CD14-positive monocyte (primary cell): ENCODE results near the gene RBM10. TPM values are rescaled to one million over a fixed set of nuclear protein-coding genes. Genes with fewer than 3 reads are reported as not detected.

Experiments used
- DNase-seq, 3 donors: peaks; one replicate each; pipeline ENCODE4 v3.0.0-alpha.2; 2011 to 2022
- H2AFZ ChIP-seq: 2 replicates; pipeline ENCODE4 v1.6.0; 2012; ENCODE audit warnings: mild to moderate bottlenecking, low read depth, low read length, inconsistent platforms; ENCODE audit not compliant: insufficient read depth, poor library complexity, severe bottlenecking
- H3K27ac ChIP-seq, 2 donors: 1 replicate in 1 of 2; 2 replicates in 1 of 2; pipeline ENCODE4 v1.5.1; 2012 to 2013; ENCODE audit warnings: low read length in 2 of 2, control low read depth in 1 of 2, inconsistent platforms in 1 of 2, low read depth in 1 of 2, mild to moderate bottlenecking in 1 of 2
- H3K27me3 ChIP-seq, 2 donors: one replicate each; pipeline versions ENCODE4 v1.6.0 to v1.6.1; 2011 to 2013; ENCODE audit warnings: low read length in 2 of 2; ENCODE audit not compliant: control insufficient read depth in 2 of 2, insufficient read depth in 2 of 2
- H3K36me3 ChIP-seq, 2 donors: replicated peaks in 1 of 2; 1 replicate in 1 of 2; 2 replicates in 1 of 2; pipeline versions ENCODE4 v1.5.1 to v1.6.1; 2012 to 2013; ENCODE audit warnings: low read length in 2 of 2, control low read depth in 1 of 2, inconsistent platforms in 1 of 2, mild to moderate bottlenecking in 1 of 2; ENCODE audit not compliant: insufficient read depth in 2 of 2, control insufficient read depth in 1 of 2
- H3K4me1 ChIP-seq, 2 donors: 1 replicate in 1 of 2; 2 replicates in 1 of 2; pipeline versions ENCODE4 v1.5.1 to v1.6.1; 2012 to 2013; ENCODE audit warnings: low read length in 2 of 2, control low read depth in 1 of 2, inconsistent platforms in 1 of 2, mild to moderate bottlenecking in 1 of 2, moderate library complexity in 1 of 2; ENCODE audit not compliant: insufficient read depth in 2 of 2, control insufficient read depth in 1 of 2
- H3K4me2 ChIP-seq: replicated peaks from 2 replicates; pipeline ENCODE3; 2012; ENCODE audit warnings: low read length, moderate library complexity, mild to moderate bottlenecking; ENCODE audit not compliant: poor library complexity, severe bottlenecking; ENCODE audit errors: extremely low read depth
- H3K4me3 ChIP-seq, 3 experiments: fragments of 200-600 bp in 1 of 3; sonication (generic) in 1 of 3; replicated peaks in 1 of 3; 1 replicate in 2 of 3; 2 replicates in 1 of 3; pipeline ENCODE4 v1.5.1; 2011 to 2013; ENCODE audit warnings: low read length in 3 of 3, mild to moderate bottlenecking in 3 of 3, control low read depth in 2 of 3, low read depth in 2 of 3, inconsistent platforms in 1 of 3, moderate library complexity in 1 of 3
- H3K79me2 ChIP-seq: 2 replicates; pipeline ENCODE4 v1.6.0; 2012; ENCODE audit warnings: mild to moderate bottlenecking, control low read depth, inconsistent platforms, low read length, moderate library complexity; ENCODE audit not compliant: insufficient read depth
- H3K9ac ChIP-seq: 2 replicates; pipeline ENCODE4 v1.6.0; 2017; ENCODE audit warnings: low read length, mild to moderate bottlenecking; ENCODE audit not compliant: insufficient read depth, poor library complexity, severe bottlenecking
- H3K9me3 ChIP-seq, 2 donors: replicated peaks in 1 of 2; 1 replicate in 1 of 2; 2 replicates in 1 of 2; pipeline versions ENCODE4 v1.5.1 to v1.6.1; 2012 to 2013; ENCODE audit warnings: low read length in 2 of 2, control low read depth in 1 of 2; ENCODE audit not compliant: control insufficient read depth in 1 of 2, insufficient read depth in 1 of 2
- H4K20me1 ChIP-seq: 2 replicates; pipeline ENCODE4 v1.6.0; 2012; ENCODE audit warnings: mild to moderate bottlenecking, low read length, control low read depth, moderate library complexity; ENCODE audit not compliant: insufficient read depth
- H3K27ac Mint-ChIP-seq, 7 donors: one replicate each; pipeline ENCODE4 v1.8.0; 2020; ENCODE audit warnings: mild to moderate bottlenecking in 7 of 7, mixed read lengths in 7 of 7, moderate library complexity in 6 of 7, inconsistent platforms in 2 of 7
- H3K27me3 Mint-ChIP-seq, 3 donors: one replicate each; pipeline ENCODE4 v1.8.0; 2021 to 2022; ENCODE audit warnings: low read depth in 3 of 3, mild to moderate bottlenecking in 3 of 3, mixed read lengths in 3 of 3, moderate library complexity in 3 of 3, inconsistent platforms in 1 of 3
- H3K36me3 Mint-ChIP-seq, 2 donors: one replicate each; pipeline ENCODE4 v1.8.0; 2020; ENCODE audit warnings: mixed read lengths in 2 of 2, inconsistent platforms in 1 of 2, mild to moderate bottlenecking in 1 of 2
- H3K4me1 Mint-ChIP-seq: one replicate; pipeline ENCODE4 v1.8.0; 2020; ENCODE audit warnings: mild to moderate bottlenecking, mixed read lengths
- H3K4me3 Mint-ChIP-seq, 2 donors: one replicate each; pipeline ENCODE4 v1.8.0; 2020; ENCODE audit warnings: mild to moderate bottlenecking in 2 of 2, mixed read lengths in 2 of 2, moderate library complexity in 1 of 2
- H3K9me3 Mint-ChIP-seq, 7 donors: one replicate each; pipeline ENCODE4 v1.8.0; 2020 to 2022; ENCODE audit warnings: mixed read lengths in 7 of 7, mild to moderate bottlenecking in 6 of 7, moderate library complexity in 6 of 7, inconsistent platforms in 2 of 7
- CTCF ChIP-seq: fragments of 200-600 bp; IDR thresholded peaks from one replicate; pipeline ENCODE4 v1.8.0; 2022; ENCODE audit warnings: antibody characterized with exemption, mild to moderate bottlenecking
- WGBS: methylation state at CpG from one replicate; pipeline ENCODE4 v1.1.5; 2013; ENCODE audit warnings: missing lambda C conversion rate; ENCODE audit not compliant: insufficient coverage; 5-methylcytosine and 5-hydroxymethylcytosine counted together
- intact Hi-C, 2 donors: fragments of 100-400 bp; cut with micrococcal nuclease; formaldehyde crosslinking; loops; one replicate each; pipeline versions ENCODE4 v1.15.0 to v1.15.1; 2023
- polyA plus RNA-seq, 3 donors: library from polyadenylated mRNA; depleted of rRNA in 1 of 3; unstranded in 2 of 3; stranded (reverse) in 1 of 3; fragments of 300-500 nt in 2 of 3; fragments of >200 nt in 1 of 3; fragmentation: Illumina TruSeq in 2 of 3; gene quantifications; 1 replicate in 2 of 3; 2 replicates in 1 of 3; pipeline ENCODE4 v1.2.3, GENCODE V29; 2012 to 2021

Gene RBM10
- polyA plus RNA-seq, 3 donors, result 7.3 to 29.4 (median 14.0) TPM

DNA sequence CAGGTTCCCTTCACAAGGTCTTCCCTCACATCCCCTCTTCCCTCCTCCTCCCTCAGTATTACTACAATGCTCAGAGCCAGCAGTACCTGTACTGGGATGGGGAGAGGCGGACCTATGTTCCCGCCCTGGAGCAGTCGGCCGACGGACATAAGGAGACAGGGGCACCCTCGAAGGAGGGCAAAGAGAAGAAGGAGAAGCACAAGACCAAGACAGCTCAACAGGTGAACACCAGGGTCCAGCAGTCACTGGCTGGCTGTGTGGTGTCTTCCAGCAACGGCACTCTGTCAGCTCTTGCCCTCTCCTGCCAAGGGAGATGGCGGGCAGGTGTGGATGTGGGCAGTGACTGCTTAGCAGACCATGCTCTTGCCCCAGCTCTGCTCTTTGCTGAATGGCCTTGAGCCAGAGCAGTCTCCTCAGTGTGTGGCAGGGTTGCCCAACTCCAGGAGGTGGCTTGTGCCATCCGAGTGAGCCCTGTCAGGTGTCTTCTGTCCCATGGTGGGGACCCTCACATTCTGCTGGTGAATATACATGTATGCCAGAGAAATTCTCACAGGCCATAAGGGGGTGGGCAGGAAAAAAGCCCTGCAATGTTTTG is 37.2 kb downstream of the RBM10 start:
- TF ChIP-seq CTCF, result no peak
- H3K4me1 ChIP-seq, result no peaks in the 10 kb centered on the region
- peaks cover 0 to 43% (median 0%) of the 10 kb centered on the region in 3 donors for H3K27me3 Mint-ChIP-seq
- H3K9ac ChIP-seq, result no peak overlapping the region
- no peak for DNase-seq
- no peaks in the 10 kb centered on the region for H3K27me3 ChIP-seq
- H3K4me2 ChIP-seq, result no peak overlapping the region
- H4K20me1 ChIP-seq, result peaks cover 4% of the 10 kb centered on the region
- H3K27ac Mint-ChIP-seq, result no peak overlapping the region
- H3K27ac ChIP-seq, result no peak overlapping the region
- H3K4me3 ChIP-seq, result no peak overlapping the region
- no peaks in the 10 kb centered on the region for H3K79me2 ChIP-seq
- H3K9me3 Mint-ChIP-seq, result peaks cover 0 to 4% (median 0%) of the 10 kb centered on the region in 7 donors
- no peak overlapping the region for H3K4me3 Mint-ChIP-seq
- H3K36me3 Mint-ChIP-seq, result peaks cover 64 to 83% of the 10 kb centered on the region in 2 donors
- no peaks in the 10 kb centered on the region for H3K9me3 ChIP-seq
- 100% methylated on average over 1 of the region's 9 CpGs for whole genome bisulfite sequencing
- H2AFZ ChIP-seq, result no peak overlapping the region
- no peaks in the 10 kb centered on the region for H3K4me1 Mint-ChIP-seq
- intact Hi-C loops, result no loop called here
- H3K36me3 ChIP-seq, result peaks cover 66 to 90% of the 10 kb centered on the region in 2 donors

- H3K4me2 ChIP-seq, result no peak overlapping the region
- no peak for TF ChIP-seq CTCF
Measured at GRCh38 chrX:47184486-47184885, 39.5 kb downstream of the RBM10 start.

More at GRCh38 chrX:47184486-47184885, 39.5 kb downstream of the RBM10 start:
- no peak overlapping the region for H2AFZ ChIP-seq
- 83% methylated on average over 1 of the region's 4 CpGs for WGBS
- no peaks in the 10 kb centered on the region for H3K4me1 Mint-ChIP-seq
- H3K36me3 ChIP-seq, result peaks cover 48 to 69% of the 10 kb centered on the region in 2 donors
- H4K20me1 ChIP-seq, result peaks cover 4% of the 10 kb centered on the region
- H3K27me3 ChIP-seq, result no peaks in the 10 kb centered on the region
- intact Hi-C loops, result no loop called here
- H3K9me3 Mint-ChIP-seq, result peaks cover 0 to 3% (median 0%) of the 10 kb centered on the region in 7 donors
- H3K4me1 ChIP-seq, result no peaks in the 10 kb centered on the region
- H3K9me3 ChIP-seq, result no peaks in the 10 kb centered on the region
- H3K36me3 Mint-ChIP-seq, result peaks cover 47 to 60% of the 10 kb centered on the region in 2 donors
- no peak overlapping the region for H3K9ac ChIP-seq
- no peak overlapping the region for H3K27ac ChIP-seq
- peaks cover 0 to 37% (median 3%) of the 10 kb centered on the region in 3 donors for H3K27me3 Mint-ChIP-seq
- H3K4me3 ChIP-seq, result no peak overlapping the region
- H3K79me2 ChIP-seq, result no peaks in the 10 kb centered on the region
- no peak for DNase-seq
- no peak overlapping the region for H3K4me3 Mint-ChIP-seq
- peak overlapping the region in 1 of 7 donors; percentile 32 for H3K27ac Mint-ChIP-seq
